Right lobe of liver (tissue), 6 donors: ENCODE measurements around the gene JMJD6. TPM values are rescaled to one million over a fixed set of nuclear protein-coding genes. Genes with fewer than 3 reads are reported as not detected.

ENCODE experiments used
- ATAC-seq, 4 donors: fragments of 200-7000 bp; cut with Tn5 transposase; one replicate each; pipeline ENCODE4 v1.9.1; 2020; ENCODE audit warnings: mild to moderate bottlenecking in 4 of 4, moderate library complexity in 4 of 4
- DNase-seq, 3 donors: peaks; one replicate each; pipeline ENCODE4 v3.0.0-alpha.2; 2020
- H3K27ac ChIP-seq, 3 donors: fragments of 200-600 bp; one replicate each; pipeline ENCODE4 v1.8.0; 2022
- H3K27me3 ChIP-seq, 2 donors: fragments of 200-600 bp; one replicate each; pipeline ENCODE4 v1.8.0; 2022
- H3K36me3 ChIP-seq, 4 donors: fragments of 200-600 bp; sonication (generic) in 1 of 4; one replicate each; pipeline versions ENCODE4 v1.5.1 to v1.8.0; 2017 to 2022; ENCODE audit warnings: control low read depth in 1 of 4
- H3K4me1 ChIP-seq, 4 donors: fragments of 200-600 bp; sonication (generic) in 1 of 4; one replicate each; pipeline versions ENCODE4 v1.5.1 to v1.8.0; 2017 to 2022; ENCODE audit warnings: control low read depth in 1 of 4
- H3K4me3 ChIP-seq, 3 donors: fragments of 200-600 bp; one replicate each; pipeline ENCODE4 v1.8.0; 2022
- H3K9me3 ChIP-seq, 4 donors: fragments of 200-600 bp; sonication (generic) in 1 of 4; one replicate each; pipeline versions ENCODE4 v1.5.1 to v1.8.0; 2017 to 2022; ENCODE audit warnings: control low read depth in 1 of 4
- POLR2A ChIP-seq: fragments of 450-650 bp; IDR thresholded peaks from one replicate; pipeline ENCODE4 v1.6.1; 2017; ENCODE audit warnings: antibody characterized with exemption, mild to moderate bottlenecking
- WGBS: methylation state at CpG from one replicate; pipeline ENCODE4 v1.1.6; 2018; ENCODE audit warnings: low coverage, low lambda C conversion rate; ENCODE audit not compliant: insufficient coverage; ENCODE audit errors: missing lambda C conversion rate; 5-methylcytosine and 5-hydroxymethylcytosine counted together
- intact Hi-C, 2 donors: fragments of 100-400 bp; cut with DNase I; formaldehyde crosslinking; loops; one replicate each; pipeline versions ENCODE4 v1.11.2 to v1.14.1; 2022
- total RNA-seq, 6 experiments: library from RNA; depleted of rRNA in 2 of 6; stranded (reverse); fragments of >200 nt in 2 of 6; fragmentation: NEBNext Ultra II Directional in 3 of 6; extraction: Animal tissue kit (Norgen Biotek cat#: 25700) in 3 of 6; gene quantifications; one replicate each; pipeline versions ENCODE4 v1.1.0 to v1.2.4, GENCODE V29; 2016 to 2023
- TF ChIP-seq, protein P1 (sequence below), 4 donors: fragments of 200-600 bp in 3 of 4; fragments of 450-650 bp in 1 of 4; IDR thresholded peaks; one replicate each; pipeline versions ENCODE4 v1.5.1 to v1.8.0; 2016 to 2022; ENCODE audit warnings: antibody characterized with exemption in 4 of 4, mild to moderate bottlenecking in 2 of 4
- donor health status: DM: no; HTN: yes; CAD: no.
- donor health status: DM: no; HTN: no; CAD: no.
- donor health status: DM: no; HTN: no; CAD: no.
- donor health status: DM: no; HTN: yes; CAD: no.
- donor health status: DM: no; HTN: yes; CAD: no.

The JMJD6 gene
- total RNA-seq, 6 experiments from 2014 or later: 10.0 to 15.8 (median 11.1) TPM

DNA sequence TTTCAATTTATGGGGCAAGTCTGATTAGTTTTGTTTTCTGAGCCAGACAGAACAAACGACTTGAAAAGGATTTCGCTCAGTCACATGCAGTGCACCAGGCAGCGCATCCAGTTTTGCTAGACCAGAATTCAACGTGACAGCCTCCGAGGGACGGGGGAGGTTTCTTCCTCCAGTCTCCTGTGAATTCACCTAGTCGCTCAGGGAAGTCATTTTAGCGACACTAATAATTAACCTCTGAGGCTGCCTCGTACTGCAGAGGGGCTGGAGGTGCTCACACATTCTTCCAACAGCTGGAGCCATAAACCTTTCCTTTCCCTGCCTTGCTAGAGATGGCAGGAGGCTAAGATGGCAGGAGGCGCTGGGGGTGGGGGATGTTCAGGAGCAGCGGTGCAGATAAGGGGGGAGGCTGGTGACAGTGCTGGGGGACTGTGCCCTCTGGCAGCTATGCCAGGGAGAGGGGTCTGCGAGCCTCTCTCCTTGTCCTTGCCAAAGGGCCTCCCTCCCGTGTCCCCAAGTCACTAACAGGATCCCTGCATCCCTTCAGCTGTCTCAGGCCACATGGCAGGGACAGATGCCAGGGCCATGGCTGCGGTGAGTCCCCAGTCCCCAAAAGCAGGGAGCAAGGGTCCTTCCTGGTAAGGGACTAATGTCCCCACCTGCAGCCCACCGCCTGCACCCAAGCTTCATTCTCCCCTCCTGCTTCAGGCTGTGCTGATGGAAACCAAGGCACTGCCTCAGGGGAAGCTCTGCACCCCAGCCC, 39.7 kb downstream of the JMJD6 start:
- ATAC-seq (no peak), DNase-seq (no peak)
- no peaks in the 10 kb centered on the region for H3K4me1 ChIP-seq
- H3K36me3 ChIP-seq: no peaks in the 10 kb centered on the region
- peak overlapping the region in 1 of 3 donors; percentile 65 for H3K27ac ChIP-seq
- TF ChIP-seq, protein P1, sequence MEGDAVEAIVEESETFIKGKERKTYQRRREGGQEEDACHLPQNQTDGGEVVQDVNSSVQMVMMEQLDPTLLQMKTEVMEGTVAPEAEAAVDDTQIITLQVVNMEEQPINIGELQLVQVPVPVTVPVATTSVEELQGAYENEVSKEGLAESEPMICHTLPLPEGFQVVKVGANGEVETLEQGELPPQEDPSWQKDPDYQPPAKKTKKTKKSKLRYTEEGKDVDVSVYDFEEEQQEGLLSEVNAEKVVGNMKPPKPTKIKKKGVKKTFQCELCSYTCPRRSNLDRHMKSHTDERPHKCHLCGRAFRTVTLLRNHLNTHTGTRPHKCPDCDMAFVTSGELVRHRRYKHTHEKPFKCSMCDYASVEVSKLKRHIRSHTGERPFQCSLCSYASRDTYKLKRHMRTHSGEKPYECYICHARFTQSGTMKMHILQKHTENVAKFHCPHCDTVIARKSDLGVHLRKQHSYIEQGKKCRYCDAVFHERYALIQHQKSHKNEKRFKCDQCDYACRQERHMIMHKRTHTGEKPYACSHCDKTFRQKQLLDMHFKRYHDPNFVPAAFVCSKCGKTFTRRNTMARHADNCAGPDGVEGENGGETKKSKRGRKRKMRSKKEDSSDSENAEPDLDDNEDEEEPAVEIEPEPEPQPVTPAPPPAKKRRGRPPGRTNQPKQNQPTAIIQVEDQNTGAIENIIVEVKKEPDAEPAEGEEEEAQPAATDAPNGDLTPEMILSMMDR (IDR thresholded peaks at IDR 0.05): no peak
- no peak for TF ChIP-seq POLR2A
- H3K27me3 ChIP-seq: no peaks in the 10 kb centered on the region
- H3K9me3 ChIP-seq: no peaks in the 10 kb centered on the region
- no peak overlapping the region for H3K4me3 ChIP-seq
- WGBS: 74% methylated on average over 8 of the region's 15 CpGs
- intact Hi-C loops: no loop called here

DNA sequence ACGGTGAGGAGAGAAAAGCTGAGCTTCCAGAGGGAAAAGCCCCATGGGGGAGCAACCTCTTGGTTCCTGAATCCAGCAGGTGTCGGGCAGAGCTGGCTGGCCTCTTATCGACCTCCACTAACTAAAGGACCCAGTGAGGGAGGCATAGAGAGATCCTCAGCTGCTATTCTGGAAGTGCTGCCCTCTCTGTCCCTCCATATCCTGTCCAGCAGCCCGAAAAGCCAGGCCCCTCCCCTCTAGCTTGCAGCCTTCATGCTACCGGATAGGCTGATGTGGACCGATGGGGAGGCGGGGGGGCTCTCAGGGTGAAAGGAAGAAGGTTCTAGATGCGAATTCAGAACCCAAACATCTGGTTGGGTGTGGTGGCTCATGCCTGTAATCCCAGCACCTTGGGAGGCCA, 40.6 kb downstream of the JMJD6 start:
- H3K27ac ChIP-seq: no peak overlapping the region
- ATAC-seq: peak; percentile 25 to 44 (median 38)
- H3K27me3 ChIP-seq: no peaks in the 10 kb centered on the region
- TF ChIP-seq POLR2A: no peak
- TF ChIP-seq, protein P1 (IDR thresholded peaks at IDR 0.05): no peak
- intact Hi-C loops: no loop called here
- no peaks in the 10 kb centered on the region for H3K9me3 ChIP-seq
- H3K4me1 ChIP-seq: no peaks in the 10 kb centered on the region
- no peaks in the 10 kb centered on the region for H3K36me3 ChIP-seq
- DNase-seq: no peak
- no peak overlapping the region for H3K4me3 ChIP-seq
- WGBS: 59% methylated on average over 5 of the region's 8 CpGs

DNA sequence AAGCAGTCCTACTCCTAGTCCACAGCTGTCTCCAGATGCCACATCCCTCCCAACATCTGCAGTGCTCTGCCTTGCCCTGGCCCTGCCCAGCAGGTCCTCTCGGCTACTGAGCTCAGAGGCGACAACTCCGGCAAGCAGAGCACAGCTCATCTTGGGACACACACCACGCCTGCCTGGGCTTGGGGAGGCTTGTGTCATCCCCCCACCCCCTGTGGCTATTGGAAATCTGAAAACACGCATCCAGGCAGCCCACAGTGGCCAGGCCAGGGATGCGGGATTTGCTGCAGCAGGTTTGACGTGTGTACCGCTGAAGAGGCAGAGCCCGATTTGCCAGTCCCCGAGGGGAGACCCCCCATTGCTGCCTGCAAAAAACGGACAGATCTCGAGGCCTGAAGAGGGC, 41.0 kb downstream of the JMJD6 start:
- Histone ChIP-seq H3K9me3 (no peaks in the 10 kb centered on the region), H3K36me3 (no peaks in the 10 kb centered on the region), H3K4me3 (no peak overlapping the region), H3K27ac (no peak overlapping the region), H3K27me3 (no peaks in the 10 kb centered on the region), H3K4me1 (no peaks in the 10 kb centered on the region)
- no peak for TF ChIP-seq POLR2A
- TF ChIP-seq, protein P1 (IDR thresholded peaks at IDR 0.05): no peak
- no peak for DNase-seq
- ATAC-seq: no peak
- 78% methylated on average over 4 of the region's 12 CpGs for WGBS
- intact Hi-C loops: no loop called here

DNA sequence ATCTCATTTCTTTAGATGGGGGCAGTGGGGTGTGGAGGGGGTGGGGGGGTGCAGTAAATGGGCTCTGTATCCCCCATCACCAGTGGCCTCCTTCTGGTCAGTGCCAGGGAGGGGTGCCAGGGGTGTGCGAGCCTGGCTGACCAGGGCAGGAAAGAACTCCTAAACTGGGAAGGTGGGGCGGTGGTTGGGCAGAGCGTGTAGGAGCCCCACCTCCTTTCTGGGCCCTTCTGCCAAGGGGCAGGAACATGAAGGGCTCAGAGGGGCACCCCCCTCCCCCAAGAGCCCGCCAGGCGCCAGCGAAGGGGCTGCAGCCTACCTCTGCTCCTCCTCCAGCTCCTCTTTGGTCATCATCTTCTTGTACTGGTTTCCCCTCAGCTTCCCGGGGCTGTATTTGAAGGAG, 41.6 kb downstream of the JMJD6 start:
- intact Hi-C loops: no loop called here
- ATAC-seq (no peak), DNase-seq (no peak)
- Histone ChIP-seq H3K27me3 (no peaks in the 10 kb centered on the region), H3K36me3 (no peaks in the 10 kb centered on the region), H3K9me3 (no peaks in the 10 kb centered on the region), H3K27ac (no peak overlapping the region), H3K4me3 (no peak overlapping the region), H3K4me1 (no peaks in the 10 kb centered on the region)
- WGBS: 77% methylated on average over 6 of the region's 7 CpGs
- TF ChIP-seq POLR2A: no peak
- TF ChIP-seq, protein P1 (IDR thresholded peaks at IDR 0.05): no peak
